K562 (cell line): ENCODE results near the gene LAMTOR1. TPM values are rescaled to one million over a fixed set of nuclear protein-coding genes. Genes with fewer than 3 reads are reported as not detected.

Source experiments
- CTCFL ChIP-seq: IDR thresholded peaks from 2 replicates; pipeline ENCODE4 v1.6.1; 2011; ENCODE audit warnings: borderline replicate concordance, low read depth, mild to moderate bottlenecking, moderate library complexity, low read length; ENCODE audit not compliant: insufficient read depth, poor library complexity, severe bottlenecking
- CXXC5 ChIP-seq: fragments of 250-450 bp; sonication (Bioruptor Pico); IDR thresholded peaks from 2 replicates; pipeline ENCODE4 v1.8.0; 2022; ENCODE audit warnings: inconsistent platforms, mild to moderate bottlenecking, moderate library complexity
- FOXJ2 ChIP-seq: fragments of 200-800 bp; sonication (Bioruptor generic); IDR thresholded peaks from 2 replicates; pipeline ENCODE4 v1.6.1; 2016; ENCODE audit warnings: missing genetic modification characterization, missing compliant biosample characterization
- SOX6 ChIP-seq: fragments of 450-650 bp; IDR thresholded peaks from 2 replicates; pipeline ENCODE4 v1.6.1; 2014; ENCODE audit warnings: mild to moderate bottlenecking
- SP2 ChIP-seq: IDR thresholded peaks from 2 replicates; pipeline ENCODE4 v1.6.1; 2011; ENCODE audit warnings: mild to moderate bottlenecking, low read depth, low read length, moderate library complexity; ENCODE audit not compliant: poor library complexity, severe bottlenecking; ENCODE audit errors: extremely low read depth
- THRAP3 ChIP-seq: fragments of 450-650 bp; IDR thresholded peaks from 2 replicates; pipeline ENCODE4 v1.6.1; 2016; ENCODE audit warnings: mild to moderate bottlenecking, inconsistent platforms, borderline replicate concordance
- THRB ChIP-seq: fragments of 450-650 bp; formaldehyde crosslinking; conservative IDR thresholded peaks from 2 replicates; pipeline ENCODE4 v1.4.0; 2022; ENCODE audit warnings: mild to moderate bottlenecking, missing genetic modification characterization
- ZBTB8A ChIP-seq: fragments of 450-650 bp; IDR thresholded peaks from 2 replicates; pipeline ENCODE4 v1.6.1; 2018; ENCODE audit warnings: mild to moderate bottlenecking, moderate library complexity; ENCODE audit not compliant: partially characterized antibody
- ZHX1 ChIP-seq: fragments of 150-350 bp; conservative IDR thresholded peaks from 2 replicates; pipeline ENCODE4 v1.6.1; 2014; ENCODE audit warnings: low read length
- ZNF134 ChIP-seq: fragments of 250-450 bp; sonication (Bioruptor Pico); conservative IDR thresholded peaks from 2 replicates; pipeline ENCODE4 v1.4.0; 2020
- ZNF324 ChIP-seq: fragments of 250-450 bp; sonication (Bioruptor Pico); IDR thresholded peaks from 2 replicates; pipeline ENCODE4 v1.4.0; 2020; ENCODE audit warnings: mild to moderate bottlenecking
- ZNF592 ChIP-seq: fragments of 450-650 bp; IDR thresholded peaks from 2 replicates; pipeline ENCODE4 v1.6.1; 2017; ENCODE audit warnings: antibody characterized with exemption, mild to moderate bottlenecking
- ZNF695 ChIP-seq: fragments of 450-650 bp; formaldehyde crosslinking; IDR thresholded peaks from 2 replicates; pipeline ENCODE4 v1.4.0; 2020; ENCODE audit warnings: mild to moderate bottlenecking, moderate library complexity
- ZNF740 ChIP-seq, 3 experiments: fragments of 200-800 bp in 1 of 3; sonication (Bioruptor generic) in 1 of 3; sonication (generic) in 1 of 3; formaldehyde crosslinking in 1 of 3; IDR thresholded peaks; 2 replicates each; pipeline versions ENCODE4 v1.6.1 to v1.8.0; 2016 to 2022; ENCODE audit warnings: mild to moderate bottlenecking in 2 of 3, missing compliant biosample characterization in 2 of 3, missing genetic modification characterization in 2 of 3, missing genetic modification reagents in 1 of 3
- polyA plus RNA-seq, 8 experiments: library from polyadenylated mRNA; depleted of rRNA in 4 of 8; stranded (reverse) in 5 of 8; unstranded in 3 of 8; fragments of >200 nt; fragmentation: Nextera tagmentation in 2 of 8; fragmentation: Illumina TruSeq in 1 of 8; extraction: Ambion mirVana in 2 of 8; extraction: Trizol in 1 of 8; gene quantifications; 2 replicates each; pipeline versions ENCODE4 v1.2.1 to v1.2.3, GENCODE V29; 2011 to 2014; ENCODE audit warnings: inconsistent platforms in 1 of 8, missing spikeins in 1 of 8
- total RNA-seq, 7 experiments: library from RNA; depleted of rRNA in 6 of 7; stranded (reverse); fragments of >200 nt in 6 of 7; fragmentation: Illumina TruSeq in 2 of 7; extraction: Trizol in 2 of 7; gene quantifications; 2 replicates each; pipeline versions ENCODE4 v1.2.1 to v1.2.3, GENCODE V29; 2011 to 2021; ENCODE audit warnings: low replicate concordance in 1 of 7

Gene LAMTOR1
- total and polyA plus RNA-seq, 9 of the 15 experiments (the other 6 are each of a cell fraction or from before 2014, with no cell fraction given), result 62.6 to 104 (median 85.3) TPM

GRCh38 chr11:72112143-72112977 is 9.3 kb upstream of the LAMTOR1 start, which contains the start of gene ANAPC15 (continued):
- TF ChIP-seq ZHX1 (no peak), ZNF134 (no peak), THRAP3 (no peak), FOXJ2 (tag) (peak; percentile 73; the same call in 1 of the 2 replicates), ZNF324 (no peak), THRB (CRISPR knock-in tag) (0 out of 2 replicates have a peak, but pooled peaks have one; percentile 13), ZNF592 (no peak; the same call in 1 of the 2 replicates), CXXC5 (peak; percentile 26; the same call in 1 of the 2 replicates), ZBTB8A (no peak), ZNF695 (no peak), CTCFL (no peak), SP2 (peak; percentile 78), SOX6 (peak; percentile 91), ZNF740 (CRISPR knock-in tag; IDR thresholded peaks at IDR 0.05) (no peak), ZNF740 (tag; IDR thresholded peaks at IDR 0.05) (no peak)
